Left forelimb (tissue), 1 donor: ENCODE data around the gene RNF113B.

Experiments
- DNase-seq: peaks from one replicate; pipeline ENCODE4 v3.0.0-alpha.2; 2018; ENCODE audit warnings: low spot score

Gene RNF113B

DNA sequence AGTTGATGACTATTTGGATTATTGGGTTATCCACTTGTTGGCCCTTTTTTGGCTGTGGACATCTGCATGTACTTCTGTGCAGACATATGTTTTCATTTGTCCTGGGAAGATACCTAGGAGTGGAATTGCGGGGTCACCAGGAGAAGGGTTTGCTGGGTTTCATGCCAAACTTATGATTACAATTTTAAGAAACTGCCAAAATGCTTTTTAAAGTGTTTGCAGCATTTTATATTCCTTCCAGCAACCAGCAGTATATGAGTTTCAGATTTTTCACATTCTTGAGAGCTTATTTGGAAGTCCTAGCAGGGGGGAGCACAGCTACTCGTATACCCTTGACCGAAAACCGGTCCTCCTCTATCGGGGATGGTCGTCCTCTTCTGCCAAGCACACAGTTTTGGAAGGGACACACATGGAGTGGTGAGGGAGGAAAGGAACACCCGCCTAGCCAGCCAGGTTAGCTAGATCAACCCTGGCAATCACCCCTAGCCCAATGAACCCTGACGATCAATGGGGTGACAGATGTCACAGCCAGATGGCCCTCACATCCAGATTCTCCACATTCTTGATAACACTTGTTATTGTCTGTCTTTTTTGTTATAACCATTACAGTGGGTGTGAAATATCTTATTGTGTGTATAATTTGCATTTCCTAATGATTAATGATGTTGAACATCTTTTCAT, 26.7 kb upstream of the RNF113B start:
- no peak for DNase-seq

DNA sequence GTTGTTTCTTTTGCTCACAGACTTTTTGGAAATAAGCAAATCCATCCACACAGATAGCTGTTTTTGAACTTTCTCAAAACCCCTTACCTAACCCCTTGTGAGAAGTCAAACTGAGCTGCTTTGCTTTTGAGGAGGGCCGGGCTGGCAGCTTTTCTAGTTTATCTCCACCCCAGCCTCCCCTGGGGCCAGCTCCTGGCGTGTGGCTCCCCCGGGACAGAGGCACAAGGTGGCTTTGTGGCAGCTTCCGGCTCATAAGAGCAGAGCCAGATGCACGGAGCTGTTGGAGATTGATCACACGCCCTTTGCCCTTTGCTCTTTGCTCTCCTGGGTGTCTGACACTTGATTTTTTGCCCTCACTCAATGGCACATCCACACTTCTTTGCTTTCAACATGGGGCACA, 24.9 kb upstream of the RNF113B start:
- no peak for DNase-seq

DNA sequence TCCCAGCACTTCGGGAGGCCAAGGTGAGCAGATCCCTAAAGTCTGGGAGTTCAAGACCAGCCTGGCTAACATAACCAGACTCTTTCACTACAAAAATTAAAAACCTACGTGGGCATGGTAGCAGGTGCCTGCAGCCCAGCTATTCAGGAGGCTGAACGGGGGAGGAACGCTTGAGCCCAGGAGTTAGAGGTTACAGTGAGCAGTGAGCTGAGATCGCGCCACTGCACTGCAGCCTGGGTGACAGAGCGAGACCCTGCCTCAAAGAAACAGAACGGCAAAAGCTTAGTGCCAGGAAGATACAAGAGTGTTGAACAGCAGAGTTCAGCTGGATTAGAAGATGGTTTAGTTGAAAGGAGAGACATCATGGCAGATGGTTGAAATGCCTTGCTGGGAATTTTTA, 24.1 kb upstream of the RNF113B start:
- DNase-seq = no peak

DNA sequence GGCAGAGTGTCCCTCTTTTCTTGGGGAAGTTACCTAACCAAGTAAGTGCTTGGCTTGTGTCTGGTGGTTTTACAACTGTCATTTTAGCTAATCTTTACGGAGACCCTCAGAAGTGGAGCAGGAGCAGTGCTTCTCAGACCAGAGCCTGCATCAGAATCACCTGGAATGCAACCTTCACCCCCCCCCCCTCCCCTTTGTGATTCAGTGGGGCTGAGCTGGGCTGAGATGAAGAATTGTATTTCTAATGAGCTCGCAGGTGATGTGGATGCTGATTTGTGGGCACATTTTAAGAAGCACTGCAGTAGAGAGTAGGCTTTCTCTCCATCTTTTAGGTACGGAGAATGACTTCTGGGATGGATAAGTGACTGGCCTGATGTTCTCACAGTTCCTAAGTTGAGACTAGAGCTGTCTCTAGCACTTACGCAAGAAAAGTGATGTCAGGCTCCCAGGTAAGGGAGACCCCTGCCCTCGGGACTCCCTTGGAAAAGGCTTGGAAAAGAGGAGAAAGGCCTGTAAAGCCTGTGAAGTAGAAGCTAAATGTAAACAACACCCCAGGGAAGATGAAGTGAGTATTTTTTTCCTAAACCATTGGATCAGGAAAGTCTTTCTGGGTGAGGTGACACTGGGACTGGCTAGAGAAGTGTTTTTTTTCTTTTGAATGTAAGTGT, 23.3 kb upstream of the RNF113B start:
- no peak for DNase-seq

DNA sequence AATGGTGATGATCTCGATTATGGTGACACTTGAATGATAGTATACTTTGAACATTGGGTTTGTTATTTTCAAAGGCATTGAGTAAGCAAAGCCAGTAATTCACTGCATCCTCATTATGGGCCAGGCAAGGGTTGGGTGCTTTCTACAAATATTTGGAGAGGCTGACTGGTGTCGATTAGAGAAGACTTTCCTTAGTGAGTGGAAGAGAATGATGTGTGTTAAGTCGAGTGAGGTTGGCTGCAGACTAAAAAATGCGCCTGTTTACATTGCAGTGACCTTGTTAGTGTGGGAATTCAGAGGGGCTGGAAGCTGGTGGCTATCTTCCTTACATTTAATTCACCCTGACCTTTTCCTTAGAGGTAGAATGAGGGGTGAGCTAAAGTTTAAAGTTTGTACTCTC, 22.4 kb upstream of the RNF113B start:
- DNase-seq = no peak

DNA sequence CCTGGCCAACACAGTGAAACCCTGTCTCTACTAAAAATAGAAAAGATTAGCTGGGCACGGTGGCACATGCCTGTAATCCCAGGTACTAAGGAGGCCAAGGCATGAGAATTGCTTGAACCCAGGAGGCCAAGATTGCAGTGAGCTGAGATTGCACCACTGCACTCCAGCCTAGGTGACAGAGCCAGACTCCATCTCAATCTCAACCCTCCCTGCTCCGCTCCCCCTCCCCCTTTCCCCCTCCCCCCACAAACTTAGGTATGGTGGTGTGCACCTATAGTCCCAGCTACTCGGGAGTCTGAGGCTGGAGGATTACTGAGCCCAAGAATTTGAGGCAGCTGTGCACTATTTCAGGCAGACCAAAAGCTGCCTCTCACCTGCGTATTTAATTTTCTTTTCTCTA, 21.6 kb upstream of the RNF113B start:
- DNase-seq = no peak

DNA sequence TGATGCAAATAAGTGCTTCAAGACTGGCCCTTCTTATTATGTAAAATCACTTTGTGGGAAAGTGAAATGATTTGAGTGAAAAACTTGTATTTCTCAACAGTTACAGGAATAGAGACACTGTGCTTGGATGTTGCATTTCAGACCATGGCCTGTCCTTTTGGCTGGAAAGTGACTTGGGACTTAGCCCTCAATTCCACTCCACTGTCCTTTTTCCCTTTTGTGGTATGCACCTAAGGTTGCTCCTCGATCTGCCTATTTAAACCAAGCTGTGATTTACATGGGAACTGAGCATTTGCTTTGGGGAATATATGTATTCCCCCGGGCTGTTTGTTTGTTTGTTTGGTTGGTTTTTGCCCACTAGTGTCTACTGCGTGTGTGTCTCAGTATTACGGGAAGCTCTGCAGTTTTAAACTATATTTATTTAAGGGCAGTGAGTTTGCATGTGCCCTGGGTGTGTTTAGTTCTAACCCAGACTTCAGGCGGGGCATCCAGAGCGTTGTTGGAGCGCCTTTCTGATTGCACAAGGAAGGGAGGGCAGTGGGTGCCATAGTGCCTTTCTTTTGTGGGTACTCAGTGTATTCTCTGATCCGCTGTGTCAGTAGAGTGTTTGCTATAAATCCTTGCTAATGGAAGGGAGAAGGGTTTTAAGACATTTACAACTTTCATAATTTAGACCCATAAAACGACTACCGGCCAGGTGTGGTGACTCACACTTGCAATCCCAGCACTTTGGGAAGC, 18.2 kb upstream of the RNF113B start:
- no peak for DNase-seq

DNA sequence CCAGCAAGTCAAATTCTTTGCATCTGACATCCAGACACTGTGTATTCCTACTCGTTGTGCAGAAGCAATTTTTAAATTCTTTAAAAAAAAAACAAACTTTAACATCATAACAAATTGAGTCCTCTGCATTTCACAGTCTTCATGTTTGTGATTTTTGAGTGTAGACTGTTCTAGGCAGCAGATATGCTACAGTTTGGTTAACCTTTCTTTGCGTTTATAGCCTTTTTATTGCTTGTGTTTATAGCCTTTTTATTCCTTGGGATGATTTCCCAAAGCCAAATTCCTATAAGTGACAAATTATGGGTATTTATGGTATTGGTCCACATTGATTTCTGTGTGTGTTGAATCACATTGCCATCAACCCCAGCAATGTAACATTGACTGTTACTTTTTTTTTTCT, 14.9 kb upstream of the RNF113B start:
- DNase-seq = no peak

DNA sequence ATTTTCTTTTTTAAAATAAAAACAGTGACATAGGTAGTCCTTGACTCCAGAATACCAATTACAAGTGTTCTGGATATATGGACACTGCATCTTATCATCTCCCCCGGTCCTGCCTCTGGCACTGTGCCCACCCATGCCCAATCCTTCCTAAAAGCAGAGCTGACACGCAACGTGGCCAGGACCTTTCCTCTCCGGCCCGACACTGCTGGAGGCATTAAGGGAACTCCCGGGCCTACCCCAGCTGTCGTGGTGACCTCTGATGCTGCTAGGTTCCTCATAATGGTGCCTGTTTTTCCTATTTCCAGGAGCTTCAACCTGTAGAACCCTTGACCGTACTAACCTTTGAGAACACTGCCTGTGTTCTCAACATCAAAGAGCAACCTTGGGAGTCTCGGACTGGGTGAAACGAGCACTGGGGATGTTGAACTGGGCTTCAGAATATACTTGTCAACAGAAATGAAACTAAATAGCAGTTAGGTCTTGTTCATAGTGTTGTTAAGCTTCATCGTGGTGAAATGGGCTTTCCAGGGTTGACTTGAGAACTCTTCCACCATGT, 13.9 kb upstream of the RNF113B start:
- no peak for DNase-seq

DNA sequence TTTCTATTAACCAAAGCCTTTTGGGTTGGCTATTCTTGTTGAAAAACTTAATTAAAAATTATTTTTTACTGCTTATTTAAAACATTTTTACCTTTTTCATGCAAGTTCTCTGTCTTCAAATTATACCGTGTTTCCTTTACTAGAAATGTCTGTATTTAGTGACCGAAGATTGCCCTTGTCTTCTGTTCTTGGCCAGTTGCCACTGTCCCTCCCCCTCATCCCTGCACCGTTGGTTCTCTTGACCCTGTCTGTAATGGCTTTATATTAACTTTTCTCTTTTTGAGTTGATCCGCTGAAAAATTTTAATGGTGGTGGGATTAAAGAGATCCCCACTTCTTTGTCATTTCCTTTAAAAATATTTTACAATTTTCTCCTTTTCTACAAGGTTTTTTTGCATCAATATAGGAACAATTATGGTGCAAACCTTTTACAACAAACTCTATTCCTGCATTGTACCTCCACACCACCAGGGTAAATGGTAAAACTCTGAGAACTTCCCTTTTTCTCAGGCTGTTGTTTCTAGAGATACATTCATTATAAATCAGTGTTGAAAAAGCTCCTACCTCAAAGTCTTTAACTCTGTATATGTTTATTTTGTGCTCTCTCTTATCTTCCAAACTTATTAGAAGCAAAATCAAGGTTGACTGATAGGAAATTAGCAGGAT, 12.9 kb upstream of the RNF113B start:
- no peak for DNase-seq

DNA sequence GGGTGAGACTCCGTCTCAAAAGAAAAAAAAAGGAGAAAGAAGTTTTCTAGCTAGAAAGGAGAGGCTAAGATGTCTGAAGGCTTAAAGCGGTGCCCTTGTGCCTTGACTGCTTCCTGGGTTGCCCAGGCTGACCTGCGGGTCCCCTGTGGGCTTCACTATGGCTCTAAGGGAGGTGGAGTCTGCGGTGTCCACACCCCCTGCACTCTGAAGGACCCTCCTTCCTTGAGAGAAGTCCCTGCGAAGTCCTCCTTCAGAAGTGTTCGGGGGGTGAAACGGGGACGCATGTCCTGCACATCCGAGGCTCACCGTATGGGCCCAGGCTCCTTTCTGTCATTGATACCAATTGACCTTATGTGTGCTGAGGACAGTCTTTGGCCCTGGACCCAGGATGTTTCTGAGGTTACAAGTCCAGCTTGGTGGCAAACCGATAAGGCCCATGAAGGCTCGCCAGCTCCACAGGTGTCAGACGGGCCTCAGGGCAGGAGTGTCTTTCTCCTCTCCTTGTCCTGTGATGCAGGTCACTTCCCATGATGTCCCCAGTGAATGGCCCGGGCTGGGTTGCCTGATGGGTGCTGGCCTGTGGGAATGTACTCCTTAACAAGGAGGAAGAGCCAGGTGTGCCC, 11.6 kb upstream of the RNF113B start:
- no peak for DNase-seq

DNA sequence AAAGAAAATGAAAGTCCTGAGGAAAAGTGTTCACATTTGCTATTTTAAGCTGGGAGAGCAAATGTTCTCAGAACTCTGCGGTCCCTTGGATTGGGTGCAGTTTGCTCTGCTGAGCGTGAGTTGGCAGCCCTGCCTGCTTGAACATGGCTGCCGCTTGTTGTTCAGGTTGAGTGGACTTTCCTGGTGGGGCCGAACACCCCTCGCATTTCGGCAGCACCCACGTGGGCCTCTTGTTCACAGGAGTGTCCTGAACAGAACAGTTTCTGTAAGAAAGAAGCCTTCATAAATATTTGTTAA, 10.8 kb upstream of the RNF113B start:
- DNase-seq = no peak

DNA sequence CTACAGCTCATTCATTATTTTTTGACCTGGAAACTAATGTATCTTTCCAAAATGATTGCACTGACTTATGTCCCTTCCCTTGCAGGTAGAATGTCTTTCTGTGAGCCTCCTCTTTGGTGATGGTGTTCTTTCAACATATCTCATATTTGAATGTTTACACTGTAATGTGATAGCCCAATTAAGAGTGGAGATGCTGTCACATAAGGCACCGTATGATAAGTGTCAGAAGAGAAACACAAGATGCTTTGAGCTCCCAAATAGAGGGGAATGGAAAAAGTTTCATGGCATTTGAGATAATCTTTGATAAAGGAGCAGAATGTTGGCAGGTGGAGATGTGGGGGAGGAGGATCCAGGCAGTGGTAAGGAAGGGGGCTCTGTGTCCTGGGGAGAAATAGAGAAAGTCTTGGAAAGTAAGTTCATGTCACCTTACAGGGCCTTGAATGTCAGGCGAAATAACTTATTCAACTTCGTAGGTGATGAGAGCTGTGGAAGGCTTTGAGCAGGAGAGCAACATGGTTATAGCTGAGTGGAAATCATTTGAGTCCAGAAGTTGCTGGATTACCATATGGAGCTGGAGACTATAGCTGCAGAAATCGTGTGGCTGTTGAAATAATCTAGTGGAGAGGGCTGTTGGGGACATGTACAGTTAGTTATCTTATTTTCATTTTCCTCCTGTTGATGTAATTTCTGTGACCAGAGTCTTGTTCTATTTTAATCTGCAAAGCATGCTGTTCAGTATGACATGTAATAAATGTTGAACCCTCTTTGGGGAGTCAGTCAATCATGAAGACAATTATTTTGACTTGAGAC, 10.3 kb upstream of the RNF113B start:
- DNase-seq = no peak

DNA sequence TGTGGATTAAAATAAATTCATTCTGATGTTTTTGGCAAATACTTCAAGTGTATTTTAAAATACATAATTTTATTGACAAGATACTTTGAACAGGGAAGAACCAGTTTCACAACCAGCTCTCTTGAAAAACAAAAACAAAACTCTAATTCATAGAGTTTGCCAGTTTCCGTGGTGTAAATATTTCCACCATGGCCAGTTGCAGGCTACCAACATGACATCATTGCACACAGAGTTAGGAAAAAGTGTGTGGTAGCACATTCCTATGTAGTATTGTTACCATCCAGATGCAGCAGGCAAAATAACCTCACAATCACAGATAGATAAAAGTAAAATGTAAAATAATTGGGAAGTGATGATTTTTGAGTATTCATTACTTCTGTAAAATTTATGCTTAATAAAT, 7.7 kb upstream of the RNF113B start:
- DNase-seq = no peak

DNA sequence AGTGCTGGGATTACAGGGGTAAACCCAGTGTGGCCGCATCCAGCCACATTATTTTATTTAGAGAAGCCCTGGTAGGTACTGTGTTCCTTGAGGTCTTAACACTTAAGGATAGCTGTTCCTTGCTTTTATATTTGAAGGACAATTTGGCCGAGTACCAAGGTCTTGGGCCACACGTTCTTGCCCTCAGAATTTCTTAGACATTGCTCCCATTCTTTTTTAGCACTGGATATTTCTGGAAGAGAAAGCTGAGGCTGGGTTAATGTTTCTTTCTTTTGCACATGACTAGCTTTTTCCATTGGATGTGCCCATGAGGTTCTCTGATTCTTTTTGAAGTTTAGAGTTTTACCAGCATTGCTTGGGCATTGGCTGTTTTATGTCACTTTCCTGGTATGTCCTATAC, 5.5 kb upstream of the RNF113B start:
- no peak for DNase-seq

DNA sequence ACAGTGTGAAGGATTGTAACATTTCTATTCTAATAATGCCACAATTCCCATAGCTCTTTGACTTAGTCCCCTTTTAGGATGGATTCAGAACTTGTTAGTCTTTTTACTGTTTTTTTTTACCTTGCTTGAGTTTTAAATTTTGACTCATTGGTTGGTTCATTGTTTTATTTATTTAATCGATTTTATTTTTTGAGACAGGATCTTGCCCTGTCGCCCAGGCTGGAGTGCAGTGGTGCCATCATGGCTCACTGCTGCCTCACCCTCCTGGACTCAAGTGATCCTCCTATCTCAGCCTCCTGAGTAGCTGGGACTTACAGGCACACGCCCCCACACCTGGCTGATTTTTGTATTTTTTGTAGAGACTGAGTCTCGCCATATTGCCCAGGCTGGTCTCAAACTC, 5.1 kb upstream of the RNF113B start:
- no peak for DNase-seq

DNA sequence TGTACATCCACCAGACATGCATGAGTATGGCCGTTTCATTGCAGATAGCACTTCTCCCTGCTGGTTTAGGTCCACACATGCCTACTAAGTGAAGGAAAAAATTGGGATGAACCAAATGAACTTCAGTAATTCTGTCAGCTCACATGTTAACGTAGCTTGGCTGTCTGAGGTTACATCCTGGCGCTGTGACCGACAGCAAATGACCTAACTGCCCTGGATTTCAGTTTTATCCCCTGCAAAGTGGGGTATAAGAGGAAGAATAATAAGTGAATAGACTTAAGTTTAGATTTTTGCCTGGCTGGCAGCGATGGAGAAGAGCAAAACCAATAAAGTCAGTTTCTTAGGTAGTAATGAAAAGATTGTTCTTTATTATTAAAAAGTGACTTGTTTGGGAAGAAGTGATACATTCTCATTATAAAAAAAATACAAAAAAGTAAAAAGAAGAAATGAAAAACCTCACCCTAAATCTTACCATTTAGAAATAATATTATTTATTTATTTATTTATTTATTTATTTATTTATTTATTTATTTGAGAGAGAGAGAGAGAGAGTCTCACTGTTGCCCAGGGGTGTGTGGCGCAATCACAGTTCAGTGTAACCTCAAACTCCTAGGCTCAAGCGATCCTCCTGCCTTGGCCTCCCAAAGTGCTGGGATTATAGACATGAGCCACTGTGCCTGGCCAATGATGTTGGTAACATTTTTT, 4.2 kb upstream of the RNF113B start:
- no peak for DNase-seq

DNA sequence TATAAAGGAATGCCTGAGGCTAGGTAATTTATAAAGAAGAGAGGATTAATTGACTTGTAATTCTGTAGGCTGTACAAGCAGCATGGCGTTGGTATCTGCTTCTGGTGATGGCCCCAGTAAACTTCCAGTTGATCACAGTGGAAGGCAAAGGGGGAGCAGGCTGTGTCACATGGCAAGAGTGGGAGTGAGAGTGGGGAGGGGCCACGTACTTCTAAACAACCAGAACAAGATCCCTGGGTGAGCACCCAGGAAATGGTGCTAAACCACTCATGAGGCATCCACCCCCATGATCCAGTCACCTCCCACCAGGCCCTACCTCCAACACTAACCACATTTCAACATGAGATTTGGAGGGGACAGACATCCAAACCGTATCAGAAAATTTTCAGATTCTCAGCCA, 3.0 kb upstream of the RNF113B start:
- DNase-seq = no peak

DNA sequence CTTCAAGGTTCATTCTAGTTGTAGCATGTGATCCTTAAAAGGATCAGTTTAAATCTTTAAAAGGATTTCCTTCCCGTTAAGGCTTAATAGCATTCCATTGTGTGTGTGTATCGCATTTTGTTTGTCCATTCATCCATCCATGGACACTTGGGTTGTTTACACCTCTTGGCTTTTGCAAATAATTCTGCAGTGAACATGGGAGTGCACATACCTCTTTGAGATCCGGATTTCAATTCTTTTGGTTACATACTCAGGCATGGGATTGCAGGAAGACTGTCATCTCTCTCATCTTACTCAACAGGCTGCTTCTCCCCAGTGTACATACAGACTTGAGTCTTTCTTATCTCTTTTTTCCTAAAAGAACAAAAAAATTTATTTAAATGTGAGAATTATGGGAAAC, 1.2 kb downstream of the RNF113B start:
- no peak for DNase-seq

DNA sequence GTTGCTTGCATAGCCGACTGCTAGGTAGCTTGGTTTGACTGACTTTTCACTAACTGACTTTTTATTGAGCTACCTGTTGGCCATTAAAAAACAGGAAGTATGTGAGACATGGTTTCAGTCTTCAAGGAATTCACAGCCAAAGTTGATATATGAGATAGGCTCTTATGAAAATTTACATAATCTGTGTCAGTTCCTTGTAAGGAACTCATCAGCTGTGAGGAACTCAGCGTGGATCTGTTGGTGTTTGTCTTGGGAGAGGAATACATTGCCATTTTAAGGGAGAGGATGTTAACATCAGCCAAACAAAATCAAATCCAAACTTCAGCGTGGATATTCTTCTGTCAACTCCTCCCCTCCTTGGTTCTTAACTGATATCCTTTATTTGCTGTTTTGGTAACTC, 2.0 kb downstream of the RNF113B start:
- no peak for DNase-seq

DNA sequence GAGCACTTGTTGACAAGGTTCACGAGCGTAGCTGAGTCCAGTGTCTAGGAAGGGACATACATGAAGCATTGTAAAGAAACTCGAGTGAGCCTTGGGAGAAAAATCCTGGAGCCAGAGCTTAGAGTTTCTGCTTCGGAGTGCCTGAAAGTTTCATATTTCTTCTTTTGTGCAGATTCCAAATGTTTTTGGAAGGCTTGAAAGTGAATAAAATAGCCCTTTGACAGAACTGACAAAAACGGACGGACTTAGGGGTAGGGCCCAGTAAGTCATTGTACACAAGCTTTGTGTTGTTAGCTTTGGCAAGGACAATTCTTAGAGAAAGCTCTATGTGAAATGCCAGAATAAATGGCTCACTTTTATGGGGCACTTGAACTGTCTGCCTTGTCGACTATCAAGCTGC, 2.8 kb downstream of the RNF113B start:
- no peak for DNase-seq
